HG03103 (cell line): Measurements from ENCODE around the gene SERPINA3.

Experiments
- ATAC-seq: cut with Tn5 transposase; IDR thresholded peaks from one replicate; pipeline ENCODE4 v1.9.1; 2021; ENCODE audit warnings: low read depth; ENCODE audit not compliant: unreplicated experiment

Gene SERPINA3

DNA sequence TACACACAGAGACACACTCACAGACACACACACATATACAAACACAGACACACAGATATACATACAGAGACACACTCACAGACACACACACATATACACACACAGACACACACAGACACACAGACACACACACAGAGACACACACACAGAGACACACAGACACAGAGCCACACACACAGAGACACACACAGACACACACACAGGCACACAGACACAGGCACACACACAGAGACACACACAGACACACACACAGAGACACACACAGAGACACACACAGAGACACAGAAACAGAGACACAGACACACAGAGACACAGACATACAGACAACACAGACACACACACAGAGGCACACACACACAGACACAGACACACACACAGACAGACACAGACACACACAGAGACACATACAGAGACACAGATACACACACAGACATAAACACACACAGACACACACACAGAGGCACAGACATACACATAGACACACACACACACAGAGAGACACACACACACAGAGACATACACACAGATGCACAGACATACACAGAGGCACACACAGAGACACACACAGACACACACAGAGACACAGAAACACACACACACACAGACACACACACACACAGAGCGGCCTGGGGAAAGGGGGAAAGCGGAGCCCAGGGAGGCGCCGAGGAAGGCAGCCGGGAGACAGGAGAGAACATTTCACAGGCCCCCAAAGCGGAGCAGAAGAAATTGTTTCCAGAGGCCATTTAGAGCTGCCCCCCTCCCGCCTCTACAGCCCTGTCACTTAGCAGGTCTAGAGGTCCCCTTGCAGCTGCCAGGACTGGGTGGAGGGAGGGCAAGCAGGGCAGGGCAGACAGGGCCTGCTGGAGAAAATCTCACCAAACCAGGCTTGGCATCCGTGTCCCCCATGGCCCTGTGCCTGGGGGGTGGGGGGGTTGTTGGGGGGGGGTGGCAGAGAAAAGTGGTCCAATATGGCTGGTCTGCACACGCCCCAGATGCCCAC is 38.9 kb downstream of the SERPINA3 start:
- ATAC-seq: no peak

DNA sequence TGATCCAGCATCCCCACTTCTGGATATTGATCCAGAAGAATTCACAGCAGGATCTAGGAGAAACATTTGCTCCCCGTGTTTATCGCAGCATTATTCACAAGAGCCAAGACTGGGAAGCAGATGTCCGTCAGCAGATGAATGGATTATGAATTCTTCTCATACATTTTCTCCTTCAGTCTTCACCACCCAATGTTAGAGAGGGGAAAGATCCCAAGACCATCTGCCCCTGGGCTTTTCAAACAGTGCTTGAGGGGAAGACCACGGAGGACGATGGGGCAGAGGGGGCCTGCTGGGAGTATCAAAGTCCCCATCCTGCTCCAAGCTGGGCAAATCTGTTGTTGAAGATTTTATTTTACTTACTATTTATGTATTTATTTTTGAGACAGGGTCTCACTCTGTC is 41.1 kb downstream of the SERPINA3 start:
- no peak for ATAC-seq

DNA sequence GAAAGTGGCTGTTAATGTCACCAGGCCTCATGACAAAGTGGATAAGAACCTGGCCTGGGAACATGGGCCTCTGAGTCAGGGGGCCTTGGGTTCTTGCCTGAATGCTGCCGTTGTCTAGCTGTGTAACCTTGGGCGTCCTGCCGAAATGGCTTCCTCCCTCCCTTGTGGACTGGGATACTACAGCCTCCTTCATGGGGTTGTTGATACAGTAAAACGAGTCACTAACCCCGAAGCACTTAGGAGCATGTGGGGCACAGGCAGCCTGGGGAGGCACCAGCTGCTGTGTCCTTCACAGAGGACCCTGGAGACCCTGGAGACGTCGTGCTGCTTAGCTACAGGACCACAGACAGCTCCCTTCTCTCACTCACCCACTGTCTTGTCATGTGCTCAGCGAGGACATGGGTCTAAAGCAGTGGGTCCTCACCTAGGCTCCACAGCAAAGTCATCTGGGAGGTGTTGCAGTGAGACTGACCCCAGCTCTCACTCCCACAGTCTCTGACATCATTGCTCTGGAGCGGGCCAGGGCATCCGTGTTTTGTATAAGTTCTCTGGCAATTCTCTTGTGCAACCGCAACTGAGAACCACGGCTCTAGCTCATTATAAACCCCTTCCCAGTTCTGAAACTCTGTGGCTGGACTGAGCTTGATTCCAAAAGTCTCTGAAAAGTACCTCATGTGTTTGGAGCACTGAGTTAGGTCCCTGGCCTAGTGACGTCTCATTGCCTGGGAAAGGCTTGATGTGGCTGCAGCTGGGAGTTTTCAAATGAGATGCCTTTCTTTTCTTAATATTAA is 42.1 kb downstream of the SERPINA3 start:
- ATAC-seq: no peak

DNA sequence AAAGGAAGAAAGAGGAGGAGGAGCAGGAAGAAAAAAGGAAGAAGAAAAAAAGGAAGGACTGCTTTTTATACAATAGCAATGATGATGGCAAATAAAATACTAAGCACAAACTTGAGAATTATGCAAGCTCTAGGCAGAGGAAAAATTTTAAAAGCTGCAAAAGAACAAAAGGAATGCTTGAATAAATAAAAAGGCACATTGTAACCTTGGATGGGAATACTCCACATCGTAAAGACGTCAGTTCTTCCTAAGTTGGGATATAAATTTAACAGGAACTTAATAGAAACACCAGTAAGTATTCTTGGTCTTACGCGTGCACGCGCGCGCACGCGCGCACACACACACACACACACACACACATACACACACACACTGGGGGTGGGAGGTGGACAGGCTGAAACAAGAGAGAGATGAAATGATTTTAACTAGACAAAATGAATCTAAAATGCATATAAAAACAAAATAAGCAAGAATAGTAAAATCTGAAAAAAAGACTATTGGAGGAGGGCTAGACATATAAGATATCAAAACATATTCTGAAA is 43.0 kb downstream of the SERPINA3 start:
- ATAC-seq: no peak

DNA sequence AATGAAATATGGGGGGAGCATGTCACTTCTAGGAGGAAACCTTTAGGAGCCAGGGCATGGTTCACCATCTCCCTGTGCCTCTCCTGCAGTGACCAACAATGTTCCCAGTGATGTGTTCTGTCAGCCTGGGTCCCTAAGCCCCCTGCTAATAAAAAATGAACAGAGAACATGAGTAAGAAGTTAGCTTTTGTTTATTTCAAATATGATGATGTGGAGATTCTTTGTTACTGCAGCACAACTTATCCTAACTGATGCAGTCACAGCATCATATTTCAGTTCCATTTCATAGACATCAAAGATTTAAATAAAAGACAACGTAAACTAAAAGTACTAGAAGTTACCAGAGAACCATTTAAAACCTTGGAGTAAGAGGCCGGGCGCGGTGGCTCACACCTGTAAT is 43.9 kb downstream of the SERPINA3 start:
- ATAC-seq: no peak

DNA sequence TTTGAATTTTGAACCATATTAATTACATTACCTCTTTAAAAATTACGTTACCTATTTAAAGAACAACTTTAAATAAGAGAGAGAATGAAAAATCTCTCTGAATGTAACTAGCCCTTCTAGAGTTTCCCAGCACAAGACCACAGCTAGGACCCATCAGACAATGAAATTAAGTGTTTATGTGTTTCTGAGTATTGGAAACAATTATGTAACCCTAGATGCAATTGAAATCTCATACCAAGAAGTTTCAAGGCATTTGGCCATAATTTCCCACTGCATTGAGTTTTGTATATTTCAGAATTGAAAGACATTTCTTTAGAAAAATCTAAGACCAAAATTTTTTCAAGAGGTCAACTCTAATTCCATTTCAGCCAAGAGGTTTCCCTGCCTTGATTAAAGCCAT is 47.1 kb downstream of the SERPINA3 start:
- ATAC-seq: no peak

DNA sequence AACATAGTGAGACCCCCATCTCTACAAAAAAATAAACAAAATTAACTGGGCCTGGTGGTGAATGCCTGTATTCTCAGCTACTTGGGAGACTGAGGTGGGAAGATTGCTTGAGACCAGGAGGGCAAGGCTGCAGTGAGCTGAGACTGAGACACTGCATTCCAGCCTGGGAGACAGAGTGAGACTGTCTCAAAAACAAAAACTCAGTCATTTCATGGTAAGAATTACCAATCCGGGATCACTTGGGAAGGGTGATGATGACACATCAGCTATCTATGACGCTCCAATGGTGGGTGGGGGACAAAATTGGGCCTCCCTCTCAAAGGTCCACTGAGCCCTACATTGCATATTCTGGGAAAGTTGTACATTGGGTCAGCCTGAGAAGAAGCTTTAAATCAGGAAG is 47.7 kb downstream of the SERPINA3 start:
- ATAC-seq: no peak

DNA sequence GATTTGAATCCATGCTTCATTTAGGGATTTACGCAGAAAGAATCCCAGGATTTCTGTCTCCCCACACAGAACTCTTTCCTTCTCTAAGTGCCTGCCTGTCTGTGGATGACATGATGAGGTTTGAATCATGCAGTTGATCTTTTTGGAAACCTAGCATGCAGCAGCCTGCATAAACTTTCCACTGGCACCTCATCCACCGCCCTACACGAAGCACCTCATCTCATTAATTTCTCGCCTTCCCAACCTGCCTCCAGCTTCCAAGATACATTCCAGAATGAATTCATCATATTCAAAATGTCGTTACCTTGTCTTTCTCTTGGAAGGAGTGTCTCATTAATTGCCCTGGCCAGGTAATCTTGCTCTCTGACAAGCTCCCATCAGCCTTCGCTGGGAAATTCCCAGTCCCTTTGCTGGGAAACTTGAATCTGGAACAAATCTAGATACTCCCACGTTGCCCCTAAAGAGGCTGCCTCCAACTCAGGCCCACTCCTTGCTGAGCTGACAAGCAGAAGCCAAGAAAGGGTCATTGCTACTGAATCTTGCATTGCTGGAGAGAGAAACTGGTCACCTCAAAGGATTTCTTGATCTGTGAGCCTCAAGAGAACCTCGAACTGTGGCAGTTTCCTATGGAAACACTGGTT is 48.2 kb downstream of the SERPINA3 start:
- ATAC-seq: no peak

DNA sequence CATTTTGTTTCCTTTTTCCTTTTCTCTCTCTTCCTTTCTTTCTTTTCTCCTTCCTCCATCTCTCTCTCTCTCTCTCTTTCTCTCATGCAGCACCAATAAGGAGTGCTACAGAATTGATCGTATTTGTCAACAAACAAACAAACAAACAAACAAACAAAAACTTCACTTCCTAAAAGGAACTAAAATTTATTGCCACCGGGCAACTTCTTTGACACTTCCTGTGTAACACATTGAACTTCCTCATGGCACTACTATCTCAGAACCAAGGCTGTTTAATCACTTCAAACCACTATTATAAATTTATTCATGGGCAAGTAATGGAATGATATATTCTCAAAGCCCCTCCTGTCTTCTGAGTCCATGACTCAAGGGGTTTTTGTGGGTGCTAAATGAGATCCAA is 51.3 kb downstream of the SERPINA3 start:
- no peak for ATAC-seq

DNA sequence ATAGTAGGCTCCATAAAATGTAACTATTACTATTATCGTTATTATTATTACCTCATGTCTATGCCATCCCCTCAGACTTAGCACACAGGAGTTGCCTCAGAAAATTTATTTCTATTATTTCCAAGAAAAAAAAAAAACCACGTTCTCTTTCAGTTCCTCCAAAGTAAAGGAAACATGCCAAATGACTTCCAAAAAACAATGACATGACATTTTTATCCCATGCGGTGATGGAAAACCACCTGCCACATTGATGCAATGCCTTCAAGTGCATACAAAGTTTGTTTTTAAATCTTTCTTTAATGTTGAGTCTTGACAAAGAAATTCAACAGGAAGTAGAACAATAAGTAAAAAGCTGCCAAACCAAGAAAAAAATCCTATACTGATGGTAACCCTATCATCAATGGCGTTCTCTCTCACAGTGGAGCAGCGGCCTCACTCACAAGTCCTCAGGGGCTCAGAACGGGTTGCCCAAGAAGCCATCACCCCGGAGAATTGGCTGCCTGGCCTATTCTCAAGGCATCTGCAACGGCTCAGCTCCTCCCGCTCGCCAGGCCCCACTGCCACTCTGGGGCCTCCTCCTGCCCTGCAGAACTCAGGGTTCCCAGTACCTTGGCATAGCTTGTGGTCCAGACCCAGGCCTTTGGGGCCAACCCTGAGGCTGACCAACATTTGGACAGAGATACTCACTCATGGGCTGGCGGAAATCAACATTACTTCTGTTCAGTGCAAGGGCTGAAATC is 51.9 kb downstream of the SERPINA3 start:
- ATAC-seq: no peak

DNA sequence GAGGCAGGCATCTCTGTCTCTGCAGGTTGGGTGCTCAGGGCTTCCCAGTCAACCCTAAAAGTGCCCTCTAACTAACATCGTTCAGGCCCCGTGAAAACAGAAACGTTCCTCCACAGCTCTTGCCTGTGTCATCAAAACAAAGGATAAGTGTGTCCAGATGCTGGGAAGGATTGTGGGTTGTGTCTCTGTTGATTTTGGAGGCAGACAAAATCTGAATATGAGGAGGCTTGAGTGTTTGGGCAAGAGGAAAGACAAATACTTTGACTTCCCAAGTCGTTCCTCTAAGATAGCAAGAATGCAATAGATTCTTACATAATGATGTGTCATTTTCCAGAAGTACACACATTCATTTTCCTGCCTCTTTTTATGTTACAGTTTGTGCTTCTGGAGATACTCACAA is 52.9 kb downstream of the SERPINA3 start:
- ATAC-seq: no peak

DNA sequence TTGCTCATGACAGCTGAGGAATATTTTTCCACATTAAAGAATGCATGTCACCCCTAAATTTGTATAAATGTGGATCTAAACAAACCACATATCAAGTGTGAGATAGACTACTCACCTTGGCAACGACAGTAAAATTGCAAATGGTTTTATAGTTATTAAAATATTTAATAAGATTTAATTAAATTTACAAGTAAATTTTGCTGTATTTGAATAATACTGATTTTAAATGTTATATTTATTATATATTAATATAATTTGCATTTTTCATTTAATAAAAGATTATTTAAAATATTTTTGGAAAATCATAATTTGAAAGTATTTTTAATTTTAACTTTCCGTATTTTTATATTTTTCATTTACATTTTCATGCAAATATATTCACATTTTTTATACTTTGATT is 53.4 kb downstream of the SERPINA3 start:
- no peak for ATAC-seq

DNA sequence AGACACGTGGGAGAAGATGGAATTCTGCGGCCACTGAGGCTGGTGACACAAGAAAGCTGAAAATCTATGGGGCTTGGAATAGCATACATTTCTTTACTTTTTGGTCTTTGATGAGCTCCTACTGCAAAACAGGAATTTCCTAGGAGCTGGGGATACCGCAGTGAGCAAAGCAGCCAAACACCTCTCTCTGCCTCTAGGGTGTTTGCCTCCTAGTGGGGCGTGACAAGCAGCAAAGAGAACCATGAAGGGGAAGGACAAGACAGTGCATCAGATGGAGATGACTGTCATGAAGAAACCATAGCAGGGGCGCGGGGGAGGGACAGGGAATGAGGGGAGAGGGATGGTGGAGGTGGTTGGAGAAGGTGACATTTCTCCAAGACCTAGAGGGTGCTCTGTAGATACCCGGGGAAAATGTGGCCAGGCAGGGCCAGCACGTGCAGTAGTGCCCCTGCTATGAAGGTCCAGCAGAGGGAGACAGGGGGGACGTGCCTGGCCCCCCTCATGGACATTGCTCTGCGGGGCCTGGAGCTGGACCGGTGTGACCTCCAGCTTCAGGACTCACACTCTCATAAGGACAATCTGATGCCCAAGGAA is 58.6 kb downstream of the SERPINA3 start:
- ATAC-seq: no peak

DNA sequence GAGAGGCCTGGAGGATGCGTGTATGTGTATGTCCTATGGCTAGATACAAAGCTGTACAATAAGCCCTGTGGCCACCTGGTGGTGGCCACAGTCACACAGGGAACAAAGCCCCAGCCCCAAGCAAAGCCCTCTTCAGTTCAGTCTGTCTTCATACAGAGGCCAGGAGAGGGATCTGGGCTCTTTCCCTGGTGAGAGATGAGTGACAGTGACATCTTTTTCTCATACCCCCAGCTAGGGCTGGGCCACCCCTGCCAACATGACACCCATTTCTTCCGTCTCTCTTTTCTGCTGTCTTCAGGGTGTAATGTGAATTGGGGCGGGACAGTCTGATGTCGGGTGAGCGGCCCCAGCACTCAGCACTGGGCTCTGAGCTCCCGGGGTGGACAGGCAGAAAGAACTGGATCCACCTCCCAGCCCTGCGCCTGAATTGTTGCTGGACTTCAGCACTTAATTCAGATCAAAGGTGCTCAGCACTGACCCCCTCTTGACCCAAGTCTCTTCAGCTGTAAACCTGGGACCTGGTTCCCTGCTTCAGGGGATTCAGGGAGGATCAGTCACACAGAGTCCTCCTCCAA is 59.8 kb downstream of the SERPINA3 start:
- ATAC-seq: no peak

DNA sequence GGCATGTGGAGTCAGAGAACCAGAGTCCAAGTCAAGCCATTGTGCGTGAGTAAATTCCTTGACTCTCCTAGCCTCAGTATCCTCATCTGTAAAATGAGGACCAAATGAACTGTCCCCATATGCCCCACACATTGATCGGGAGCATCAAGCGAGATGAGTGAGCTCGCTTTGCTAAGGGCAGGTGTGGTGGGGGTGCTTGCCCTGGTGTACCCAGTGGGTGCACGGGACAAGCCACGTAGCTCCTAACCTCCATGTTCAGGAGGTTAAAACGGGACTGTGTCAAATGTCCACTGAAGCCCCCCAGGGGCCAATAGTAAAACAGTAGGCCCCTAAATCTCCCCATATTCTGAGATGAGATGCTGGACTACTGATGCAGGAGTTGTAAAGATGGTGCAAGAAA is 60.9 kb downstream of the SERPINA3 start:
- no peak for ATAC-seq
